Head of caudate nucleus (tissue), 42 donors: ENCODE data around the gene TPPP.
"Not testable (repeated sequence)": the region's sequence is repeated elsewhere in the genome, so short reads cannot be mapped to it uniquely, and the experiment has no call there.

Source experiments
- DNase-seq, 42 donors: peaks; one replicate each; pipeline versions ENCODE4 v3.0.0 to v3.0.0-alpha.2; 2020 to 2021; ENCODE audit warnings: mixed read lengths in 7 of 42
- intact Hi-C: fragments of 100-400 bp; cut with DNase I; formaldehyde crosslinking; loops from one replicate; pipeline ENCODE4 v1.15.0; 2022

Gene TPPP

GRCh38 chr5:682216-682615 is 10.9 kb downstream of the TPPP start:
- peak in 7 of 42 donors; percentile 1 to 31 (median 10) for DNase-seq
- intact Hi-C loops = not testable (repeated sequence)

GRCh38 chr5:681317-682191 is 11.6 kb downstream of the TPPP start:
- DNase-seq = peak in 8 of 42 donors; percentile 1 to 31 (median 8)
- intact Hi-C loops = not testable (repeated sequence)

DNA sequence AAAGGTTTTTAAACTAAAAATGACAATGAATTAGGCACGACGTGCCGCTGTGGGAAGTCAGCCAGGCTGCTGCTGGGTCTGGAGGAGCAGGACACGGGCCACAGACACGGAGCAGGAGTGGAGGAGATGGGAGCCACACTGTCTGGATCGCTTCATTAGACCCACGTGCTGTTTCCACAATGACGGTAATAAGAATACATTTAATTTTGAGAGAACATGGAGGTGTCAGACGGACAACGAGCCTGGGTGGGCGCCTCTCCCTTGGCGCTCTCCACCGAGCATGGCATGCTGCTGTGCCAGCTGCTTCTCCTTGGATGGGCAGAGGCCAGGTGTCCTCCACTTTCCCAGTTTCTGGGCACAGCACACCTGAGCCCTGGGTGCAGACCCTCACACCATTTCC is 12.3 kb downstream of the TPPP start:
- intact Hi-C loops = not testable (repeated sequence)
- DNase-seq = peak in 12 of 42 donors; percentile 1 to 35 (median 12)

DNA sequence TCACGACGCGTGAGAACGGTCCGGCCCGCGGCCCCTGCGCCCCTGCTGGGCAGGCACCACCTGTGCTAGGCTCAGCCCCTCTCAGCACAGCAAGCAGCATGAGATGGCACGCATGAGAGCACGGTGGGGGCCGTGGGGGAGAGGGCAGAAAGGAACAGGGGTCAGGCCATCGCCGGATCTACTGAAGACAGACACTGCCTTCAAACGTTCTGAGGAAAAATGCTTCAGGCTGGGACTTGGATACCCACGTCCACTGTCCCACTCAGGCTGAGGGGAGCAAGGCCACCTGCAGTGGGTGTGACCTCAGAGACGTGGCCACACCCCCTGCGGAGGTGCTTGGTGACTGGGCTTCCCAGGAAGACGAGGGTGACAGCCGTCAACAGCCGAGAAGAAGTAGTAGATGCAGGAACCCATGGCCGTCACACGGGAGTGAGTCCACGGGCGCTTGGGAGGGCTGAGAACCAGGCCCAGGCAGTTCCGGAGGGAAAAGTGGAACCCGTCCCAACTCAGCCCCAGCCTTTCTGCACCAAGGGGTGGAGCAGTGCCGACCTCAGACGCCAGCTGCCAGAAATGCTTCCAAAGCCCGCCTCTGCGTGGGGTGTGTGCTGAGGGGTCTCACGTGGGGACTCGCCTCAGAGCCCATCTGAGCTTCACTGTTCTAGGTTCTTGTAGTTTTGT is 12.9 kb downstream of the TPPP start:
- DNase-seq = peak in 5 of 42 donors; percentile 7 to 28 (median 10)
- intact Hi-C loops = not testable (repeated sequence)

- intact Hi-C loops = not testable (repeated sequence)
- peak in 16 of 42 donors; percentile 1 to 42 (median 10) for DNase-seq
These were observed 13.8 kb downstream of the TPPP start for GRCh38 chr5:679166-679895.

DNA sequence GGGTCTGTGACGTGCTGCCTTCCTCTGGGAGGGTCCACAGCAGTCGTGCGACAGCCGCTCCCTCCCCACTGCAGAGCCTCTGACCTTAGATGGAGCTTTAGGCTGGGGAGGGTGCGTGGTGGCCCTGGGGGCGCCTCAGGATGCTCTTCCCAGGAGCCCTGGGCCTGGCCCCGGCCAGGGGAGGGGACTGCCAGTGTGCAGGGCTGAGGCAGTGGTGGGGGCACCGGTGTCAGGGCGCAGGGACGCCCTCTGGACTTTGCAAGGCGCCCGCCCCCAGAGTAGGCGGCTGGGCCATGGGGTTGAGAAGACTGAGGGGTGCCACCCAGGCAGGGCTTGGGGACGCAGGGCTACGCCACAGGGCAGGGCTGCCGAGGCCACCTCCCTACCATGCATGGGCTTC is 14.6 kb downstream of the TPPP start:
- intact Hi-C loops = not testable (repeated sequence)
- DNase-seq = peak in 17 of 42 donors; percentile 0 to 40 (median 5)

- intact Hi-C loops = no loop called here
- peak in 27 of 42 donors; percentile 1 to 45 (median 12) for DNase-seq
These were observed 15.7 kb downstream of the TPPP start for GRCh38 chr5:677131-678101.

GRCh38 chr5:676699-677076 is 16.5 kb downstream of the TPPP start:
- peak in 4 of 42 donors; percentile 0 to 11 (median 5) for DNase-seq
- intact Hi-C loops = no loop called here

DNA sequence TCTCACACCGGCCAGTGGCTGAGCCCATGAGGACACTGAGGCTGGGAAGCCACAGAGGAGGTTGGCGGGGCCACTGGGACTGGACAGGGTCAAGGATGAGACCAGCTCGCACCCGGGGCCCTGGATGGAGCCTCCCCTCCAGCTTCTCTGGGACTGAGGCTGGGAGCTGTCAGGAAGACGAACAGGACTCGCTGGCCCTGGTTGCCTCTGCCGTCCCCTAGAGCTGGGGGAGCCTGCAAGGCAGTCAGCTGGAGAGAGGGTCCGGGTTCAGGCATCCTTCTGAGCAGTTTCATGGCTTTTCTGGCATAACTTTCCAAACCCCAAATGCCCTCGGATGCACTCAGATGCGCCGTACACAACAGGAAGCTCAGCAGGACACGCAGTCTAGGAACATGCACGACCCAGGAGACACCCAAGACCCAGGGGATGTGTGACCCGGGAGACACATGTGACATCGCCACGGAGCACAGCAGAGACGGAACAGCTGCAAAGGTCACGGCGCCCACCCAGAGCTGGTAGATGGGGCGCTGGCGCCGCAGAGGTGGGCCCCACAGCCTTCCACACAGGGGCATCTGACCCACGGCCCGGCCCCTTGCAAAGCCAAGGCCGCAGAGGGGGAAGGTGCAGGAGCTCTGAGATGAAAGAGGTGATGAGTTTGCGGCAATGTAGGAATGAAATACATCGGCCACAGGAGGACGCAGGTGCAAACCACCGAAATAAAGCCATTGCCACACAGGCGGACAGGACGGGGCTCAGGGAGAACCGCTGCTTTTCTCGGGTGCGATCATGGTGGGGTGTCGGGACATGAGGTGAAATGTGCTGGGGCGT is 17.1 kb downstream of the TPPP start:
- DNase-seq = peak in 26 of 42 donors; percentile 1 to 42 (median 13)
- intact Hi-C loops = no loop called here

GRCh38 chr5:675111-675870 is 17.9 kb downstream of the TPPP start:
- DNase-seq = peak in 15 of 42 donors; percentile 1 to 42 (median 8)
- intact Hi-C loops = no loop called here

- peak in 28 of 42 donors; percentile 24 to 84 (median 54) for DNase-seq
- intact Hi-C loops = loop anchor here (5.0 kb wide), 1 partner anchor 228 kb away; no protein-coding TSS in a partner anchor
These were observed 18.5 kb downstream of the TPPP start for GRCh38 chr5:674630-675011.

DNA sequence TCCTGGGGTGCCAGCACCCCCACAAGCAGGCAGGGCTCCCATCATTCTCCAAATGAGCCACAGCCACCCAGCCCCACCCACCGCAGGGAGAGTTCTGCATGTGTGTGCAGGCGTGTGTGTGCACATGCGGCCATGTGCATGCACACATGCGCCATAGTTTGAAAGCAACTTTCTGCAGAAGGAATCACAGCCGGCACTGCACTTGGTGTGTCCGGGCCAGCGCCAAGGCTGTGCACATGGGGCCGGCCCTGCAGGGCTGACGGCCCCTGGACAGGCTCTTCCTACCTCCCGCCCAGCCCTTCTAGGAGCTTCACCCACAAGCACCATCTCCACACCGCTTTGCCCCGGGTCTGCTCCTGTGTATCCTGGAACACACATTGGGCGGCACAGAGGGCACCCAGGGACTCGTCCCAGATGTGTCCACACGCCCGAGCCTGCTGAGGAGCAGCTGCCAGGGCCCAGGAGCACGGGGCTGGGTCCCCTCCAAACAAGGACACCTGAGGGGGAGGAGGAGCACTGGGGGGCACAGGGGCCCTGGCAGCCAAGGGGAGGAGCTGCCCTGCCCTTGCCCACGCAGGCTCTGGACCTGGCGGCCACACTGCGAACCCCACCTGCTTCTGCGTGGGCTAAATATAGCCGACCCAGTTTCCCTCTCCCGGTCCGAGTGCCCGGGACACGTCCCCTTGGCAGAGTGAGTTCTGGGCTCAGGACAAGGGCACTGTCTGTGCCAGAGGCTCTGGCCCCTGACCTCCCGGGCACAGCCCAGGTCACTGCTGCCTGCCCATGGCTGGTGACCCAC is 19.1 kb downstream of the TPPP start:
- intact Hi-C loops = loop anchor here (5.0 kb wide), 1 partner anchor 228 kb away; no protein-coding TSS in a partner anchor

GRCh38 chr5:673161-673830 is 19.9 kb downstream of the TPPP start:
- intact Hi-C loops = loop anchor here (5.0 kb wide), 1 partner anchor 229 kb away; no protein-coding TSS in a partner anchor
- DNase-seq = peak in 18 of 42 donors; percentile 2 to 49 (median 11)

More for the DNA sequence above, 19.1 kb downstream of the TPPP start:
- DNase-seq = peak in 22 of 42 donors; percentile 4 to 54 (median 22)

DNA sequence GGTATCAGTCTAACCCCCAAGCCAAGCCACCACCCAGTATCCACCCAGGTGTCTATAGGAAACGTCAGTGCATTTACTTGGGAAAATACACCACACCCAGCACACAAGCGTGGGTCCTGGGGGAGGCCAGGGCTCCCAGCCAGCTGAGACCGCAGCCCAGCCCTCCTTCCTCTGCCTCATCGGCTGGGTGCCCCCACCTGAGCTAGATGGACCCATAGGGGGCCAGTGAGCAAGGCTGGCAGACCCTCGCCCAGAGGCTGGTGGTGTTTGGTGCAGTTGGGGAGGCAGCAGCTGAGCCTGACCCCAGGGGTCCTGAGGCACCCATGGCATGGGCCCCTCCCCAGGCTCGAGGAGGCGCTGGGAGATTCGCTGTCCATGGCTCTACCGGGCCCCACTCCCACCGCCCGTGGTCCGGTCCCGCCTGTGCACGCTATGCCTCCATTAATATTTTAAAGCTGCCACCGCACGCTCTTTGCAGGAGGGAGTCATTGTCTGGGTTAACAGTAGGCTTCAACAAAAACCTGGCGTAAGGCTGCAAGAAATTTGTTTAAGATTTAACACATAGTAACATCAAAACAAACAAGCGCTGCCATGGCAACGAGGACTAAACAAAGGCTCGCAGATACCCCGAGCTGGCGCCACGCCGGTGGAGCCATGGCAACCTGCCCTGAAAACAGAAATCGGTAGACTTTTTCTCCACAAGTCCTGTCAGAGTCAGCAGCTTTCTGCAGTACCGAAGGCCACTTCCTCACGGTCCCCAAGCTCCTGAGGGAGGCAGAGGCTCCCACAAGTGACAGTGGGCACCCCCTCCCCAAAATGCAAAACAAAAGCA is 20.6 kb downstream of the TPPP start:
- intact Hi-C loops = loop anchor here (5.0 kb wide), 1 partner anchor 230 kb away; no protein-coding TSS in a partner anchor

More for the DNA sequence above, 20.6 kb downstream of the TPPP start:
- DNase-seq = peak in 41 of 42 donors; percentile 48 to 88 (median 74)
